HG03280 (cell line): Measurements from ENCODE around the gene OCIAD1.
A peak's percentile ranks its signal among the peaks of the same experiment; 100 is the strongest.
"Not testable (repeated sequence)": the region's sequence is repeated elsewhere in the genome, so short reads cannot be mapped to it uniquely, and the experiment has no call there.

ENCODE experiments used
- ATAC-seq: cut with Tn5 transposase; IDR thresholded peaks from one replicate; pipeline ENCODE4 v1.9.1; 2021; ENCODE audit warnings: mild to moderate bottlenecking, moderate library complexity; ENCODE audit not compliant: unreplicated experiment

The OCIAD1 gene, protein sequence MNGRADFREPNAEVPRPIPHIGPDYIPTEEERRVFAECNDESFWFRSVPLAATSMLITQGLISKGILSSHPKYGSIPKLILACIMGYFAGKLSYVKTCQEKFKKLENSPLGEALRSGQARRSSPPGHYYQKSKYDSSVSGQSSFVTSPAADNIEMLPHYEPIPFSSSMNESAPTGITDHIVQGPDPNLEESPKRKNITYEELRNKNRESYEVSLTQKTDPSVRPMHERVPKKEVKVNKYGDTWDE

DNA sequence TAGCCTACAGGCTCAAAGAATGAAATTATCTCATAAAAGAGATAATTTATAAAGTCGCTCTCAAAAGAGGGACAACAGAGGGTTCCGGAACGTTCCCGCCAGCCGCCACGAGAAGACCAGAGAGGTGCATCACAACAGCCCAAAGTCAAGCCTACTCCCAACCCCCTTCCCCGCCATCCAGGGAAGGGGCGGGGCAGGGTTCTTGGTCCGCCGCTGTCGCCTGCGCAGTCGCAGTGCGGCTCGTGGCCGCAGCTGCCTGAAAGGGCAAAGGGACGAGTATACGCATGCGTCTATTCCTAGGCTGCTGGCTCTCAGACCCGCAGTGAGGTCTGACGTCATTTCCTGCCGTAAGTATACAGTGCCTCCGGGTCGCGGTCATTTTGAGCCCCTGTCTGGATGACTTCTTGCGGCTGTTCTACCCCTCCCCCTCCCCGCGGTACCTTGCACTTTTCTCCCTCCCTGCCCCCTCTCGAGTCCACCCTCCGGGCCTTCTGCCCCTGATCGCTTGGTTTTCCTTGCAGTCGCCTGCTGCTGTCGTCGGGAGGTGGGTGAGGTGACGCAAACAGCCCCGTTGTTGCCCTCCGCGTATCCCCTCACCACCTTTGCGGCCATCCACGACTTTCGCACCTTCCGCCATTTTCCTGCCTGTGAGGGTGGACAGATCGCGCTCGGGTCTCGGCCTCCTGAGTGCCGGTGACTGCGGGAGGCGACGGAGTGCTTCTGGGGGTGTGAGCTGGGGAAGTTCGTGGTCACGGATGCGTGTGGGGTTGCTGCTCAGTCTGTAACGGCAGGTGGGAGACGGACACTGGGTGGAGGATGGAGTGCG, at the start of gene OCIAD1:
OCIAD1 (plus strand) TSS at position 383 of the 826 bp plus-strand sequence. CDS start 1,537 bp downstream, outside the sequence.
- peak; percentile 99 for ATAC-seq

DNA sequence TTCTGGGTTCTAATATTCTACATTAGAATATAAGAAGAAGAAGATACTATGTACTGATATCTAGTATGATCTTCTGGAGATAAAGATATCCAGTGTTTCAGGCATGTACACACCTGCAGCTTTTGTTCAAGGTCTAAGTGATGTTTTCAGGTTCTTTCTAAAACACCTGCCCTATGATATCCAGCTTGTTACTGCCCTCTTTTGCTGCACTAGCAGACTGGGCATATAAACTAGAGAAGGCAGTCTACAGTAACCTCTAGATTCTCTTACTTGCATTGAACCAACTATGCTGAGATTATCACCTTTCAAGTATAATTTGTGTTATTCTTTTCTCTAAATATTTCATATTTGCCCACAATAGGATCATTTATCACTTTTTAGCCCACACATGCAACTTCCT, 48.9 kb upstream of the OCIAD1 start:
- ATAC-seq = no peak

DNA sequence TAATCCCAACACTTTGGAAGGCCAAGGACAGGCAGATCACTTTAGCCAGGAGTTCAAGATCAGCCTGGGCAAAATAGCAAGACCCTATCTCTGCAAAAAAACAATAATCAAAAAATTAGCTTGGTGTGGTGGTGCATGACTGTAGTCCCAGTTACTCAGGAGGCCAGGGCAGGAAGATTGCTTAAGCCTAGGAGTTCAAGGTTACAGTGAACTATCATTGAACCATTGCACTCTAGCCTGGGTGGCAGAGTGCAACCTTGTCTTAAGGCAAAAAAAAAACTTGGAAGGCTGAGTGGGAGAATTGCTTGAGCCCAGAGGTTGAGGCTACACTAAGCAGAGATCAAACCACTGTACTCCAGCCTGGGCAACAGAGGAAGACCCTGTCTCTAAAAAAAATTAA, 45.6 kb upstream of the OCIAD1 start:
- ATAC-seq = no peak

DNA sequence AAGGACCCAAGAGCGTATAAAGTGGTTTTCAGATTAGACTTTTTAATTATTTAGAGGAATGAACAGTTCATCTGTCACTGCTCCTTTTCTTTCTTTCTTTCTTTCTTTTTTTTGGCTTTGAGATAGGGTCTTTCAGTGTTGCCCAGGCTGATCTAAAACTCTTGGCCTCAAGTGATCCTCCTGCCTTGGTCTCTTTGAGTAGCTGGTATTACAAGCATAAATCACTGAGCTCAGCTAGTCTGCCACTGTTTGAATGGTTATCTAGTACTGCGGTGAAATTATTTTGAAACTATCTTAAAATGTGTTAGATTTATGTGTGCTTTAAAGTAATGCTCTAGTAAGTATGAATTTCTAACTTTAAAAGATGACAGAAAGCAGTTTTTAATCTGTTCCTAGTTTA, 44.3 kb upstream of the OCIAD1 start:
- ATAC-seq = no peak

DNA sequence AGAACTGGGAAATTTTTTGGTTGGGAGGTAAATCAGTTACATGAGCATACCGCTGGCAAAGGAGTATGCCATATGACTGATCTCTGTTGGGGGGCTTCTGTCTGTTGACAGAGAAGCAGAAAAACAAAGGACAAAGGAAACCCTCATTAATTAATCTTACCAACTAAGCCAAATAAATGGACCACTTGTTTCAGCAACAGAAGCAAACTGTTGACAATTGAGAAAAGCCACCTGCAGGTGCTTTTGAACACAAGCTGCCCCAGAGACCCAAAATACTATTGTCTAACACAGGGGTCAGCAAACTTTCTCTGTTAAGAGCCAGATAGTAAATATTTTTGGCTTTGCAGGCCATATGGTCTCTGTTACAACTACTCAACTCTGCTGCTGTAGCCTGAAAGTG, 43.8 kb upstream of the OCIAD1 start:
- ATAC-seq = no peak

DNA sequence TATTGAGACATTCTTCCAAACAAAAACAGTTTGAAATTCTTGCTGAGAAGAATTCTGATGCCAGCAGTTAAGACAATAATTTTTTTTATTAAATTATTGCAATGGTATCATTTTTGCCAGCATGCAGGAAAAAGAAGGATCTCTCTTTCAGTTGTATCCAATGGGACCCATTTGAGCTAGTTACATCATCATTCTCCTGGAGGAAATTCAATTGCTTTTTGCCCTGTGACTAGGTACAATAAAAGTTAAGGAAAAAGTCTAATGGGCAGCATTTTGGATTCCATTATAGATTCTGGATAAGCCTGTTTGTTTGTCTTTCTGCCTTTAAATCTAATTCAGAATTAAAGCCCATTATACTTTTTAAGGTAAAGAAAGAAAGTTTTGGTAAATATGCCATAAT, 40.3 kb upstream of the OCIAD1 start:
- ATAC-seq = no peak

DNA sequence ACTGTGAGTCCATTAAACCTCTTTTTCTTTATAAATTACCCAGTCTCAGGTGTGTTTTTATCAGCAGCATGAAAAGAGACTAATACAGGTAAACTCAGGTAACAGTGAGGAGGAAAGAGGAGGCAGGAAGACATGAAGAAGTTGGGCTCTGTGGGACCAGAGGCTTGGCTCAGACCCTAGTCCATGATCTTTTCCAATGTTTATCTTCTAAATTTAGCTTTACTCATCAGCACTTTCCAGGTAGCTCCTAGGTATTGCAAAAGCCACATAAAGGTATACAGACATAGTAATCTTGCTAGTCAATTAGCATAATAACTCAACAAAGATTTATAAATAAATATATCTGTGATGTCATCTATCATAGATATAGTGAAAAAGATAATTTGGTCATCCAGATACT, 39.6 kb upstream of the OCIAD1 start:
- no peak for ATAC-seq

DNA sequence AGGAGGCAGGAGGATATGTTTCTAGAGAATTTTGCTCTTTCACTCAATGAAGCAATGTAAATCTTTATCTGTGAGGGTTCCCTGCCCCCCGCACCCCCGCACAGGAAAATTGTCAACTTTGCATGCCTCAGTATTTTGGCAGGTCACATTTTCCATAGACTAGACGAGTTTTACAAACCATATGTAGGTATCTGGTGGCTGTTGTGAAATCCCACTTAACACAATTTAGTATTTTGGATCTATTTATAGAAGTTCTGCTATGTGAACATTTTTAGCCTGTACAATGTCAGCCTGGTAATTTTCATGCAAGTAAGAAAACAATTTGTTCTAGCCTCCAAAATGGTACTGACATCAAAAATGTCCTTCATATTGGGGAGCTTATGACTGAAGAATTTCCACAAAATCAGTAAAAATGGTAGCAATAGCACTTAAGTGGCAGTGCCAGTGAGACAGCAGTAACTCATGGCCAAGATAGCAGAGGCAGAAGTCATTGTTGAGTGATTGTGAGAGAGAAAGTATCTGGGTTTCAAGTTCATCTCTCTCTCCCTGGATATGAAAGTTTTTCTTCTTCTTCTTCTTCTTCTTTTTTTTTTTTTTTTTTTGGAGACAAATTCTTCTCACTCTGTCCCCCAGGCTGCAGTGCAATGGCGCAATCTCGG, 38.4 kb upstream of the OCIAD1 start:
- ATAC-seq = no peak

DNA sequence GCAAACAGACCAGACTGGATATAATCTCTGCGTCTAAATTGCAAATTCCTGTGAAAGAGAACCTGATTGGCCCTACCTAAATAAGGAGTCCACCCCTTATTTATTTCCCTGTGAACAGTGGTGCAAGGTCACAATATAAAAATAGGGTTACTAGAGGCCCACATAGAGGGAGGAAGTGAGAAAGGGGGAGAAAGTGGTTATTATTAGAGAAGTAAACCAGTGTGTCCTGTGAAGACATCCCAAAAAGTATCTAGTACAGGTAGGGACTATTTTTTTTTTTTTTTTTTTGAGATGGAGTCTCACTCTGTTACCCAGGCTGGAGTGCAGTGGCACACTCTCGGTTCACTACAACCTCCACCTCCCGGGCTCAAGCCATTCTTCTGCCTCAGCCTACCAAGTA, 35.8 kb upstream of the OCIAD1 start:
- no peak for ATAC-seq

DNA sequence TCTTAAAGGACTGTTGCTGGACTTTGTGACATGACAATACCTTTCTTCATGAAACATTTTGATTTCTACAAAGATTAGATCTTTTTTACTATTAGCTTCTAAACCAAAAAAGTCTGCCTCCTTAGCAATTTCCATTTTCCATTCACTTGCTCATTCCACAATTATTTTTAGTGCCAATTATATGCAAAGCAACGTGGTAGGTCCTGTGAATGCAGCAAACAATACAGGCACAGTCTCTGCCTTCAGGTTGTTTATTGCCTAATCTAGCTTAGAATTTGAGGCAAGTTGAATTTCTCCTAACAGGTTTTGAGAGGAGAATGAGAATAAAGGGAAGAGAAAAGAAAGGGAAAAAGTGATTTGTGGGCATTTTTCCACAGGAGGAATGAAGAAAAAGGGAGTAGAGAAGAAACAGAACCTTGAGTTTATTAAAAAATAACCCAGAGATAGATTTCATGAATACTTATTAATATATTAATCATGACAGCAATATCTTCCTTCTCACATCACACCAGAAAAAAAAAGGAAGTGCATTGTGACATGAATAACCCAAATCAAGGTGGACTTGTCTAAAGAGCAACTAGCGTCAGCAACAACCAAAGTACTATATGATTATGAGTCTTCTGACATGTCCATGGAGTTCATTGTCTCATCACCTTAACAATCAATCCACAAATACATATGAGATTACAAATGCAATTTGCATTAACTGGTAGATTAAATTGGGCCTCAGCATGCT, 34.5 kb upstream of the OCIAD1 start:
- ATAC-seq = no peak

DNA sequence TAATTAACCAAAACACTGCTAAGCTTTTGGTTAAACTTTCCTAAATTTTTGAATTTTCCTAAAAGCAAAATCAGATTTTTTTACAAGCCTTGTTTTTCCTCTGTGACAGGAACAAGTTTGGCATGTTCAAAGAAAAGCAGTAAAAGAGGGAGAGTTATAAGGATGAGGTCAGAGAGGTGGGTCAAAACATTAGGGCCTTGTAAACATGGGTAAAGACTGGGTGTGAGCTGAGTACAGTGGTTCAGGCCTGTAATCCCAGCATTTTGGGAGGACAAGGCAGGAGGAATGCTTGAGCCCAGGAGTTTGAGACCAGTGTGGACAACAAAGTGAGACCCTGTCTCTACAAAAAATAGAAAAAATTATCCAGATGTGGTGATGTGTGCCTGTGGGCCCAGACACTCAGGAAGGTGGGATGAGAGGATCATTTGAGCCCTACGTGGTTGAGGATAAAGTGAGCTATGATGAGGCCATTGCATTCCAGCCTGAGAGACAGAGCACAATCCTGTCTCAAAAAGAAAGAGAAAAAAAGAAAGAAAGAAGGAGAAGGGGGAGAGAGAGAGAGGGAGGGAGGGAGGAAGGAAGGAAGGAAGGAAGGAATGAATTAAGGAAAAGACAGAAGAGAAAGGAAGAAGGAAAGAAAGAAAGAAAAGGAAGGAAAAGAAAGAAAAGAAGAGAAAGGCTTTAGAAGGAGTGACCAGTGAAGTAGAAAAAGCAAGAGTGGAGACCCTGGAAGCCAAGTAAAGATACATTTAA, 33.8 kb upstream of the OCIAD1 start:
- ATAC-seq = no peak

DNA sequence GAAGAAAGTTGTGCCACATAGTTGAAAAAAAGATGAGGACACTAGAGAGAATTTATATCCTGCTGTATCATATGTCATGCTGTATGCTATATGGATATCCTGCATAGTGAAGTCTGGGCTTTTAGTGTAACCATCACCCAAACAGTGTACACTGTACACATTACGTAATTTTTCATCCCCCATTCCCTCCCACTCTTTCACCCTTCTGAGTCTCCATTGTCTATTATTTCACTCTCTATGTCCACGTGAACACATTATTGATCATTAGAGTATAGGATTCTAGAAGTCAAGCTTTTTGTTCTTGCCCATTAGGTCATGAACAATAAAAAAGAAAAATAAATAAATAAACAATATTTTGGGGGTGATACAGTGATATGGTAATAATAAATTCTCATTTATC, 32.8 kb upstream of the OCIAD1 start:
- no peak for ATAC-seq

DNA sequence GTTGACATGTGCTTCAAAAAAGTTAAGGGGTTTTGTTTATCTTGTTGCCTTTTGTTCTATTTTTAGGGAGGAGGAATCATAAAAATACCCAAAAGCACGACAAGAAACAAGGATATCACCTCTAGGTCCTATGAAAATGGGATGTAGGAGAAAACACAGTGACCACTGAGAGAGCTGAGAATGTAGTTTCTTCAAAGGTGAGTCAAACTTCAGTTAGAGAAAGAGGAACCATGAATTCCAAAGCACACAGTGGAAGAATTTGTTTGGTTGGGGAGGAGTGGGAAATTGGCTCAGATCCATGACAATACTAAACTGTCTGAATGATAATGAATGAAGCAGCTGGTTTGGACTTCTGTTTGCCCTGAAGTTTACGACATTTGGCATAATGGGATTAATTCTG, 31.7 kb upstream of the OCIAD1 start:
- ATAC-seq = no peak

DNA sequence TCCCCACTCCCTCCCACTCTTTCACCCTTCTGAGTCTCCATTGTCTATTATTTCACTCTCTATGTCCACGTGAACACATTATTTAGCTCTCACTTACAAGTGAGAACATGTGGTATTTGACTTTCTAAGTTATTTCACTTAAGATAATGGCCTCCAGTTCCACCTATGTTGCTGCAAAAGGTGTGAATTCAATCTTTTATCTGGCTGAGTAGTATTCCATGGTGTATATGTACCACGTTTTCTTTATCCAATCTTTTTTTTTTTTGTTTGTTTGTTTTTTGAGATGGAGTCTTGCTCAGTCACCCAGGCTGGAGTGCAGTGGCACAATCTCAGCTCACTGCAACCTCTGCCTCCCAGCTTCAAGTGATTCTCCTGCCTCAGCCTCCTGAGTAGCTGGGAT, 30.7 kb upstream of the OCIAD1 start:
- not testable (repeated sequence) for ATAC-seq

DNA sequence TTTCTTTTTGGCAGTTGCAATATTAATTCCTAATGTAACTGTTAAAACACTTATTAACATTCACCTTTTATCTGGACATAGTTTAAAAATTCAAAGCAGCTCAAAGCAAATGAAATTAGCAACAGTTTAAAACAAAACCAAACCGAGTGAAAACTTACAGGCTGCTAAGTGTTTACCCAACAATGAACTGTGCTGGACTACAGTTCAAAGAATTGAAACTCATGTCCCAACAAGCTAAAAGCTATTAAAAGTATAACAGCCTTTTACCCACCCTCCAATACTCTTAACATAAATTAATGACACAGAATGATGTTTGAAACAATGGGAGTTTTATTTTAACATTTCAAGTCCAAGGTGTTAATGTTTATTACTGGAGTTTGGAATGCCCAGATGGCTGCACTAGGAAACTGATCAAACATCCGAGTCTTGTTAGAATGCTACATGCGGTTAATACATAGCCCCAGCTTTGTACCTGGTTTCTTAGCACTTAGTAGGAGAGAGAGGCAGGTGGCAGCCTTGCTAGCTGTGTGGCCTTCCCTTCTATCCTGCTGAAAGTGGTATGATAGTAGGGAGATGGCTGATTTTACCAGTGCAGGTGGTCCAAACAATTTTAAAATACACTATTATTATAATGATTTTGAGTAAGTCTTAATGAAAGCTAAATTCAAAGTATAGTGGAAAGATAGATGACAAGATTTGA, 29.7 kb upstream of the OCIAD1 start:
- no peak for ATAC-seq

DNA sequence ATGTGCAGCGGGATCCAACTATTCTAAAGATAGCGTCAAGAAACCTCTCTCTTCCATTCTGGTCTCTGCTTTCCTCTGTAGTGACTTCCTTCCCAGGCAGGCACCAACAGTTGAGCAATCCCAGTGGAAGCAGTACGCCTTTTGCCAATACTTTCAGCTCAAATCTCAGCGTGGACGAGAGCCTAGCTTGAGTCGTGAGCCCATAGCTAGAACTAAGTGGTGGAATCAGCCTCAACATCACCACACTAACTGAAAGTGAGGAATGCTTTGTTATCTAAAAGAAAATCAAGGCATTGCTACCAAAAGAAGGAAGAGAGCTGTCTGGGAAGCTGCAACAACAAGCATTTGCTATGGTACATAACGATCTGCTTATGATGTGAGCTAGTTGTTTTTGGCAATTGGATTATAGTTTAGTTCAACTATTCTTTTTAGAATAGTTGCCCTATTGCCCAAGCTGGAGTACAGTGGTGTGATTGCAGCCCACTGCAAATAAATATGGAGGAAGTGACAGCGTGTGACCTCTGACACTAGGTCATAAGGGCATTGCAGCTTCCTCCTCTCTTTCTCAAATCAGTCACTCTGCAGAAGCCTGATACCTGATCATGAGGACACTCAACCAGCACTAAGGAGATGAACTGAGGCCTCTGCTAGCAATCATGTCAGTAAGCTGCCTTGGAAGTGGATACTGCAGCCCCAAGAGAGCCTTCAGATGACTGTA, 26.1 kb upstream of the OCIAD1 start:
- ATAC-seq = no peak

DNA sequence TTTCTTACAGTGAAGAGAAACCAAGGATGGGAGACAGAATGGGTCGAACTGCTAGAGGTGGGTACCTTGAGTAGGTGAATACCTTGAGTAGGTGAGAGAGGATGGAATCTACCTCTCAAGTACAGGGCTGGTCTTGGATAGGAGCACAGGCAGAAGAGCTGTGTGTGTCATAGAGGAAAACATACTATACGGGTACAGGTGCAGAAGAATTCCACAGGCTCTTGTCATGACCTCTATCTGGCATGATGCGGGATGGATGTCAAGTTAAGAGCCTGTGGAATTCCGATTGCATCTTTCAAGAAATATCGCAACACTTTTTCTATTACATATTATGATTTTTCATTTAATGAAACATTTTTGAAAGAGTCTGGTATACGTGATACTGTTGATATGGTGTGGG, 18.0 kb upstream of the OCIAD1 start:
- ATAC-seq = no peak

DNA sequence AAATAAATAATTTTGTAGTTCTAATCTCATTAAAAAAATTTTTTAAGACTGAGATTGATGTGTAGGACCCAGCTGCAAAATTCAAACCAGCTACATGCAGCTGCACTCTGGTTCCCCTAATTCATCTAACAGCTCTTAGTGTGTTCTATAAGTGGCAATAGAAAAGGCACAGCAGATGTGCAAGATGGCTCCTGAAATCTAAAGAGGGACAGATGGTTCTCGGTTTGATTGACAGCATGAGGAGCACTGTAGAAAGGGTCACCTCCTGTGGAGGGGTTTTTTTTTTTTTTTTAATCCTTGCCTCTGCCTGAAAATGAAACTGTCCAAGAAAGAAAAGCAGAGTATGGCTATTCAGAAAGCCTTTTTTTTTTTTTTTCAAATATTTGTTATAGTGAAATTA, 16.9 kb upstream of the OCIAD1 start:
- ATAC-seq = peak; percentile 75

DNA sequence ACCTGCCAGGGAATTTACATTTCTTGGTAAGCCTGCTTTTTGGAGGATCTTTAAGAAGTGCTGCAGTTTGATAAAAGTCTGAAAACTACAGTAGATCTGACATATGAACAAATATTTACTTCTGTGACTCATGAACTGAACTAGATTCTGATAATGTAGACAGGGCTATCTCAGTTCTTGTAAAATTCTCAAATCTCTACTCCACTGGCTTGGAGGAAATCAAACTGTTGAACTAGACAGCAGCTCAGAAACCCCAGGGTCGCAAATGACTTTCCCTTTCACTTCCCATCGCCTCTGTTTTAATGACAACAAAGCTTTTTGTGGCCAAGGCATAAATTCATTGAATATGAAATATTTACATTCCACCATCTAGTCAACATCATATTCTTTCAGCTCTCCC, 15.4 kb upstream of the OCIAD1 start:
- ATAC-seq = no peak
